Keratinocyte (primary cell): ENCODE results near the gene MKRN3.

Experiments used
- CTCF ChIP-seq, 3 experiments: IDR thresholded peaks in 1 of 3; conservative IDR thresholded peaks in 1 of 3; optimal IDR thresholded peaks in 1 of 3; 2 replicates in 2 of 3; 3 replicates in 1 of 3; pipeline versions ENCODE3 to v1.5.1; 2011; ENCODE audit warnings: low read length in 3 of 3, mild to moderate bottlenecking in 3 of 3, moderate library complexity in 2 of 3, control low read depth in 1 of 3, inconsistent platforms in 1 of 3; ENCODE audit not compliant: insufficient read depth in 2 of 3; ENCODE audit errors: extremely low read depth in 1 of 3
- EZH2 ChIP-seq: IDR thresholded peaks from one replicate; pipeline ENCODE4 v1.6.1; 2012; ENCODE audit warnings: inconsistent platforms, mild to moderate bottlenecking, low read length, moderate library complexity

- TF ChIP-seq CTCF (optimal IDR thresholded peaks at IDR 0.05 in 1 of 3, IDR thresholded peaks at IDR 0.05 in 1 of 3, conservative IDR thresholded peaks at IDR 0.05 in 1 of 3; ENCODE audit: extremely low read depth in 1 of 3, insufficient read depth in 2 of 3, low read length in 3 of 3) (no peak), EZH2 (no peak)
Measured at GRCh38 chr15:23596736-23597135, 31.3 kb downstream of the MKRN3 start.
